HG03439 (cell line): Measurements from ENCODE around the gene TMIE.

Experiments used
- ATAC-seq: cut with Tn5 transposase; IDR thresholded peaks from one replicate; pipeline ENCODE4 v1.9.1; 2021; ENCODE audit warnings: mild to moderate bottlenecking, moderate library complexity; ENCODE audit not compliant: unreplicated experiment

Gene TMIE

DNA sequence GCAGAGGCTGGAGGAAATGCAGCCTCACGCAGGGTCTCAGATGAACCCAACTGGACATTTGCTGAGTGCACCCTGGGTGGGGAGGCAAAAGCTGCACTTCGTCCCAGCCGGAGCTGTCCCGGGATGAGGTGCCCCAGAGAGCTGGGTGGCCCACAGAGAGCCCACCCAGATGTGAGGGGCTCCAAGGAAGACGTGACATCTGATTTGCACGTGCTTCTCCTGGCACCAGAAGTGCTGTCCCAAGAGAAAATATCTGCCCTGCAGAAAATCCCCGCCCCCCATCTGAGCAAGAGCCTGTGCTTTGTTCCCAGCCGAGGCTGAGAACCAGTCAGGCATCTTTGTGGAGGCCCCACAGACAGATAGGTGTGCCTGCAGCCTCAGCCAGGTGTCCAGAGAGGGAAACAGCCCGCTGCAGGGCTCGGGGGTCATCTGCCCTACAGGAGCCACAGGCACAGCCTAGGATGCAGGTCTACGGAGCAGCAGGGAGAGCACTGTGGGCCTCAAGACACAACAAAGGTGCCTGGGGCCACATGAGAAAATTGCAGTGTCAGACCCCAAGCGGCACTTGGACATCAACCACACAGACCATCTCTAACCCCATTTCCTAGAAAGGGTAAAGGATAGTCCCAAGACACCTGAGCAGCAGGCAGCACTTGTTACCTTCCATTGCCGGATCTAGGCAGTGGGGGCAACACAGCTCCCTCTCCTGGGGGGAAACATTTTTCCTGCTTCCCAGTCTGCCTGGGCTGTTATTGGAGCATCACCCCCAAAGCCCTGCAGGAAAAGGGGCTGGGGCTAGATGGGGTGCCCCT lies 5.8 kb downstream of the TMIE start:
- no peak for ATAC-seq

DNA sequence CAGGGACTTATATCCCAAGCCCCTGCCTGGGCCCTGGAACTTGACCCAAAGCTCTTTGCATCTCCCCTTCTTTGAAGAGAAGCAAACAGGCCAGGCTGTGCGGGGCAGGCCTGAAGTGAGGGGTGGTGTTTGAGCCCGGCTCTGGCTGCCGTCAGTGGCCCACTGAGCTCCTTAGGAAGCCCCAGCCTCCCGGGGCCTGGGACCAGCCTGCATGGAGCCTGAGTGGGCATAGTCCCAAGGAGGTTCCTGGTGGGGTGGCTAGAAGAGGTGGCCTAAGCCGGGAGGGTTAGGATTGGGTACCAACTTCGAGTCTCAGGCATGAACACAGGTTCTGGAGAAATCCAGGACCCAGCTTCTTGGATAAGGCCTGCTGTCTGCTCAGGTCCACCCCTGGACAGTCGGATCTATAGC lies 6.4 kb downstream of the TMIE start:
- ATAC-seq = no peak

DNA sequence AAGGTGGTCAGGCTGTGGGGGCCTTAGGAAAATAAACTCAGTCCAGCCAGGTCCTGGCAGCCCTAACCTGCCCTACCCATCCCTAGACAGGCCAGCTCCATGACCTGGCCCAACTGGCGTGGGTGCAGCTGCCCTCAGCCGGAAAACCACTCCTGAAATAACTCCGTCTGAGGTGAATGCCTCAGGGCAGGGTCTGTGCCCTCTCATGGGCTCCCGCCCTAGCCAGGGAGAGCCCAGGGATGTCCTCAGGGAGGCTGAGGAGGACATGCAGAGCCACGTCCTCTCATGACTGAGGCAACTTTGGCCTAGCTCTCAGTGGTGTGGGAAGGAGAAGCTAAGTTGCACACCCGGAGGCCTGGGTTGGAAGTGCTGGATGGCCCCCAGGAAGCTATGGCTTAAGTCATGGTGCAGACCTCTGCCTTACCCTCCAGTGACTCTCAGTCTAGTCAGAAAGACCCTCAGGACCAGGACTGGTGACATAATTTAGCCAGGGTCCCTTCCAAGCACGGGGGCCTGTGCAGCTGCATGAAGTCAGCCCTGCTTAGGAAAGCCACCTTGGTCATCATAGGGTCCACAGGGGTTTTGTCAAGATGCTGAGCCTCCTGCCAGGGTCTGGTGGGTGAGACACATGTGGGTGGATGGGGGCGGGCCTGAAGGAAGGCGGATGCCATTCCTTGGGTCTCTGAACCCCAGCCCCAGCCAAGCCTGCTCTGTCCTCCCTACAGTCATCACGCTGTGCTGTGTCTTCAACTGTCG lies 7.4 kb downstream of the TMIE start:
- ATAC-seq = no peak

DNA sequence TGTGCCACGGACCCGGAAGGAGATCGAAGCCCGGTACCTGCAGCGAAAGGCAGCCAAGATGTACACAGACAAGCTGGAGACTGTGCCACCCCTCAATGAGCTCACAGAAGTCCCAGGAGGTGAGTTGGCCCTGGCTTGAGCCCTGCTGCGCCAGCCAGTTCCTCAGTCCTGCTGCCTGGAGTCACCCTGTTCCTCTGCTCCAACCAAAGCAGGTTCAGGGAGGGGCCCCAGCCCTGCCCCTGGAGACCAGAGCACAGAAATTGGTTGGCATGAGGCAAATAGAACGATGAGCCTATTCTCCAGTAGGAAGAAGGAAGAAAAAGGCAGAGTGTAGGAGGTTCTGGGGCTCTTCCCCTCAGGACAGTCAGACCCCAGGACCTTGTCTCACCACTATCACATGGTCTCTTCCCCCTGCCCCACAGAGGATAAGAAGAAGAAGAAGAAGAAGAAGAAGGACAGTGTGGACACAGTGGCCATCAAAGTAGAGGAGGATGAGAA lies 8.0 kb downstream of the TMIE start:
- no peak for ATAC-seq

DNA sequence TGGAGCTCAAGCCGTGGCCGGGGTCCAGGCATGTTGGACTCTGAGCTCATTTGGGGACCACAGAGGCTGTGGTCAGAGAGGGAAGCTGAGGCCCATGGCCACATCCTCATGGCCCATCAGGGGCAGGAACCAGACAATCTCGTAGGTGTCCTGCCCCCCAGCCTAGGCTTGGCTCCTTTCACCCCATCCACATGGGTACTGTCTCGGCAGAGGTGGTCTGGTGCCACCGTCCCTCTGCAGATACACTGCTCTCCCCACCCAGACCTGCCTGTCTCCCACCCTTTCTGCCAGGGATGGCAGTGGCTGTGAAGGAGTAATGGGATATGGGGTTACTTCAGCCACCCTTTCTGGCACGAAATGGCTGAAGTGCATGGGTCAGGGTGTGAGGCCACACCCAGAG lies 8.5 kb downstream of the TMIE start:
- no peak for ATAC-seq

DNA sequence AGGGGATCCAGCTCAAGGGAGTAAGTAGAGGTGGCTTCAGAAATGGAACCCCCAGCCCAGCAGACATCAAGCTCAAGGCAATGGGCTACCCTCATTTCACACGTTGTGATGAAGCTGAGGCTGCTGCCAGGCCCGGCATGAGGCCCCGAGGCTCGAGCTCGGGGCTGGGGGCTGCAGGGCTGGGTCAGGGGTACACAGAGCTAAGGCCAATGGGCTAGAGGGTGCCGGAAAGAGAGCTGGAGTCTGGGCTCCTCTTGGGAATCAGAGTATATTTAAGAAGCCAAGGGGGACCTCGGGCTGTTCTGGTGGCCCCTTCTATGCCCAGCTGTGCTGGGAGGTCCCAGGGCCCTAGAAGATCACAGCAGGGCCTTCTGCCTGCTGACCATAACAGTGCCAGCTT lies 9.0 kb downstream of the TMIE start:
- ATAC-seq = no peak

DNA sequence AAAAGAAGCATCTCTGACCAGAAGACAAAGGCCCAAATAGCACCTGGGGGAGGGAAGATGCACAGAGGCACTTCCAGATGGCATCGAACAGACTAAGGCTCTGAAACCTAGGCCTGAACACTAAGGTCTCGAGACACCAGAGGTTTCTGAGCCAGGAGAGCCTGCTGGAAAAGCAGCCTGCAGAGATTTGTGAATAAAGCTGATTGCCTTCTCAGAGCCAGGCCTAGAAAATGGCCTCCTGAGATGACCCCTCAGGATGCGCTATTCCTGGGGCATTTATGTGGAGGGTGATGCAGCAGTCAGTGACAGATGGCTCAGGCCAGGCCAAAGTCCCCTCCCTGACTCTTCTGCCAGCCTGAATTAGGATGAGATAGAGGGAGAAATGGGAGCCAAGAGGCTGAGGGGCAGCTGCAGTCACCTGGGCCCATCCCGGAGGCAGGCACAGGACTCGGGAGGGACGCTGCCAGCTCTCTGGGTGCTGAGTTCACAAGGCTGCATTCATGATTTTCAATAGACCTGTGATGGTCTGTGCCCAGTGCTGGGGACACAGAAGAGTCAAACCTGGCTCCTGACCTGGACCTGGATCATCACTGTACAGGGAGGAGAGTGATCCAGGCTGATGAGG lies 9.6 kb downstream of the TMIE start:
- no peak for ATAC-seq

DNA sequence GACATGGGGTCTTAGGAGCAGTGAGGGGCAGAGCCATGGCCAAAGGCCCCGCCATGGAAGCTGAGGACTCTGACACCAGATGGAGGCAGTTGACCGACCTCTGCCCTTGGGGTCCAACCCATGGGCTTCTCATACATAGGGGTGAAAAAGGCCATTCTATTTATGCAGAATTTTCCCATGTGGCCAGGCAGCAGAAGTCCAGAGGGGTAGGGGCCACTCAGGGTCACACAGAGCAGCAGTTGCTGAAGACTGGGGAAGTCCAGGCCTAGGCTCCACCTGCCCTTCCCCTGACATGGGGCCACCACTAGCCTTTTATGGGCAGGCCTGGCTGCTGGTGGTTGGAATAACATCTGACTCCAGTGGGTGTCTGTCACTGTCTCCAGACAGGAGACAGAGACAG lies 10.1 kb downstream of the TMIE start:
- no peak for ATAC-seq

DNA sequence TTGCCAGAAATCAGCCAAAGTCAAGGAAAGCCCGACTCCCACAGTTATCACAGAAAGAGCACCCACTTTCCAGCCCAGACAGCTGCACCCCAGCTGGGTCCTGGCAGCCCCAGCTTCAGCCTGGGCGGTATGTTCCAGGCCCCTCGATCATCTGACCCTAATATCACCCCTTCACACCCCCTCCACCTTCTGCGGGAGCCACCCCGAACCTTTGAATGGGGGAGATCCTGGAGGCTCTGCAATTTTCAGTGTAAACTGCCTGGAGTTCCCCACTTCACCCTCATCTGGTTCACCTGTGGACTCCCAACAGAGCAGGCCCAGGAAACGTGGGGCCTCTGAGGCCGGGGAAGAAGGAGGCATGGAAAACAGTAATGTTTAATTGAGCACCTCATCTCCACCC lies 10.6 kb downstream of the TMIE start:
- ATAC-seq = no peak

DNA sequence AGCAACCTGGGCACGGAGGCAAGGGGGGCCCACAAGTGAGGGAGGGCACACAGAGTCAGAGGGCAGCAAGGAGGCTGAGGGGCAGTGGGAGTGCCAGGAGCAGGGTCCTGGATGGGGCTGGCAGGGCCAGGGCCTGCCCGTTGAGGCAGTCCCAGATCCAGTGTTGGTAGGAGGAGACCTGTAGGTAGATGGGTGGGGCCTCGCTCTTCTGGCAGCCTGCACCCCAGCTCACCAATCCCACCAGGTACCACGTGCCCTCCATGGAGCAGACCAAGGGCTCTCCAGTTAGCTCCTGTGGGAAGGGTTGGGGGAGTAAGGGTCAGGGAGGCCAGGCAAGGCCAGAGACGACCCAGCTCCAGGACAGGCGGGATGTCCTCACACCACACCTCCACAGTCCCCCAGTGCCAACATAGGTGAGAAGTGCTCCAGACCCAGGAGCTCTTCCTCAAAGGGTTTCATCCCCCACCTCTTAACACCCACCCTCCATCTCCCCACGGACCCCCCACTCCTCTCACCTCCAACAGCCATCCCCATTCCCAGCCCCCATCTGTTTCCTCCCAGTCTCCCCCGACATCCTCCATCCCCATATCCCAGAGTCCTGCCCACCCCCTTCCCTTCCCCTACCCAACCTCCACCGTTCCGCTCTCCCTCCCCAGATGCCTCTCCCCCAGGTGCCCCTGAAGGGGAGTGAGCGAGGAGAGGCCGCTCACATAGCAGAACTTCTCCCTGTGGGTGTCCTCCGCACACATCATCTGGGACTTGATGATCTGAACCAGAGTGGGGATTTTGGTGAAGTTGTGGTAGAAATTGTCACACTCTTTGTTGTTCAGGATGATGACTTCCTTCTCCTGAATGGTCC lies 11.2 kb downstream of the TMIE start:
- ATAC-seq = no peak

DNA sequence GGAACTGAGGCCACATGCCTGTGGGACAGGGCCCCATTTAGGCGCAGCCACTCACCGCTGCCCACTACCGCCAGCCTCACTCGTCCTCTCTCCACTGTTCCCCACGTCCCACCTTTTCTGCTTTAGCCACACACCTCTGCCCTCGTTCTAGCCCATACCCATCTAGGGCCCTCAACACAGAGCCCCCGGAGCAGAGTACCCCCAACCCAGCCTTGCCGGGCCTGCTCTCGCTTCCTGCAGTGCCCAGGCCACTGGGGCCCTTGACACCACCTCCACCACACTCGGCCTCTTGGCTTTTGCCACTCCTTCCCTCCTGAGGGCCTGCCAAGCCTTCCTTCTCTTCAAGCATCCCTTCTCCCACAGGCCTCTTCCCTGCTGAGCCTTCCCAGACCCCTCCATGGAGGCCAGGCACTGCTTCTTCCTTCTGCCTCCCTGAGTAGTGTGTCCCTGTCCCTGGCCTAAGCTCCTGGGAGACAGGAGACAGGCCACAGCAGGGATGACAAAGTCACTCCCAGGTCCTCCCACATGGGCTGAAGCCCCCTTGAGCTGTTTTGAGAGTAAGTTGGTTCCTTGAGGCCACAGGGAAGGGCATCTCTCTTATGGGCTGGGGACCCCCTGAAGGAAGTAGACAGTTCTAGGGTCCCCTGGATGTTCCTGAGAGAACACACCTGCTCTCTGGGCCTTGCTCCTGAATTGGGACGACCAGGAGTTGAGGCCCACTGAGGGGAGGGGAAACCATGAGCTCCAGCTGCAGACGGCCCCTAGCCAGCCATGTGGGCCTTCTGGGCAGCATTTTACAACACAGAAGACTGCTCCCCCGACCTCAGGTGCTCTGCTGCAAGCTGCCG lies 12.1 kb downstream of the TMIE start:
- no peak for ATAC-seq

DNA sequence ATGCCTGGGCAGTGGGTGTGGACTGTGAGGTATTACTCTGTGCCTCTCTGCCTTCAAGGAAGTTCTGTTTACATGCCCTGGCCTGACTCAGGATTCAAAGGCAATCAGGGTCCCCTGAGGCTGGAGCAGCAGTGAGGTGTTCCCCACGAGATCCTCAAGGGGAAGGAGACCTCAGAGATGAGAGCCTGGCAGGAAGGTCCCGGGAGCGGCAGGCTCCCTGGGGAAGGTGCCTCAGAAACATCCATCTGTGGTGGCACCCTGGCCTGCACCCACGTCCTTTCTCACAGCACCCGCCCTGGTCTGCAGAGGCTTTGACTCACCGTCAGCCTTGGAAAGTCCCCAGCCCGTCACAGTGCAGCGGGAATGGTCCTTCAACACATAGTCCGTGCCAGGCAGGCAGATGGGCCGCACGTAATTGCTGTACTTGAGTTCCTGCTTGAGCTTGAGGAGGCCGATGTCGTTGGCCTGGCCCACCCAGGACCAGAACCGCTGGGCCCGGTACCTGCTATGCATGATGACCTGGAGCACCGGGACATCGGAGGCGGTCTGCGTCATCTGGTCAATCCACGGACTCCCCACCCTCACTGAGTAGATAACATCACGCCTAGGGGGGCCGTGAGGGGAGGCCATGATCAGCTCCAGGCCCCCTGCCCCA lies 12.8 kb downstream of the TMIE start:
- ATAC-seq = peak; percentile 76

DNA sequence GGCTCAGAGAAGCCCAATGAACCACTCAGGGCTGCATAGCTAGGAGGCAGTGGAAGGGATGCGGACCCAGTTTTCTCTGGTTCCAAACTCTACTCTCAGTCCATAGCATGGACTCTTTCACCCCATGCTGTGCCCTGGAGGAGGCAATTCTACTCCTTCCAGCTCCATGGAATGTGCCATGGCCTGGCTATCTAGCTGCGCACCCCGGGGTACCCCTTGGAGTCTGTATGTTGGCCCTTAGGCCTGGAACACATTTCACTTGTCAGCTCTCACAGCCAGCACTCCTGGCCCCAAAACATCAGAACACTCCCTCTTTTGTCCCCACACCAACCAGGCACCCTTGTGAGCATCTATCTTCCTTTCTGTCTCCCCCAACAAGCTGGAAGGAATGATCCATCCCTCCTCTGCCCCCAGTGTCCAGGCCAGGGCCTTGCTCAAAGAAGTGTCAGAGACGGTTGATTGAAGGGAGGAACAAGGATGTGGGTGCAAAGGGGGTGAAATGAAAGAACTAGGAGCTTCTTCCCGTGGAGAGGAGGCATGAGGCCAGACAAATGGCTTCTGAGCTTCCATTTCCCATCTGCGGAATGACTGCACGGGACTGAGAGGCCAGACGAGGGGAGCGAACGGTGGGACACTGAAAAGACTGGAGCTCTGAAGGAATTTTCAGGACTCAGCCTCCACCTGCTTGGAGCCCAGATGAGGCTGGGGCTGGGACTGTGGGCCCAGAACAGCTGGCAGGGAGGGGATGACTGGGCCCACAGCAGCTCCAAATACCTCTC lies 13.7 kb downstream of the TMIE start:
- no peak for ATAC-seq

DNA sequence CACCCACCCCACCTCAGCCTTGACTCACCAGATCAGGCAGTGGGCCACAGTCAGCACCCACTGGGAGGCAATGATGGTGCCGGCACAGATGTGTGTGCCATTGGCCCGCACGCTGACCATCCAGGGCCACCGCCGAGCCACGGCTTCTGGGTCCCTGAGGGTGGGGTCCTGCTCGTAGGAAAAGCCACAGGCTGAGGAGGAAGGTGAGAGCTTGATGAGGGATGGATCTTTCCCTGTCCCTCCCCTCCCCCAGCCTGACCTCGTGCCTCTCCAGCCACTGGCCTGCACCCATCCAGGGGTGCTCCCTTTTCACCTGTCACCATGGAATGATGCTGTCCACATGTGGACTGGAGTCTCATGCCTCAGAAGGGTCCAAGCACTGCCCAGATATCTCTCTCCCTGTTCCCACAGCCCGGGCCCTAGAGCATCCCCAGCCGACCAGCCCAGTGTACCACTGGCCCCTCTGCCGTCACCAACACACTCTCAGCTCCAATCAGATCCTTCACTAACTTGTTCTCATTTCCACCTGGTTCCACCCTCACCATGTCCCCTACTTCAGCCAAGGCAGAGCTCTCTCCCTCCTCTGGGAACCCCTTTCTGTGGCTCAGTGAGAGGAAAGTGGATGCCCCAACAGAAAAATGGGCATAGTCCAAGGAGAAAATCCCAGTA lies 14.4 kb downstream of the TMIE start:
- ATAC-seq = no peak

DNA sequence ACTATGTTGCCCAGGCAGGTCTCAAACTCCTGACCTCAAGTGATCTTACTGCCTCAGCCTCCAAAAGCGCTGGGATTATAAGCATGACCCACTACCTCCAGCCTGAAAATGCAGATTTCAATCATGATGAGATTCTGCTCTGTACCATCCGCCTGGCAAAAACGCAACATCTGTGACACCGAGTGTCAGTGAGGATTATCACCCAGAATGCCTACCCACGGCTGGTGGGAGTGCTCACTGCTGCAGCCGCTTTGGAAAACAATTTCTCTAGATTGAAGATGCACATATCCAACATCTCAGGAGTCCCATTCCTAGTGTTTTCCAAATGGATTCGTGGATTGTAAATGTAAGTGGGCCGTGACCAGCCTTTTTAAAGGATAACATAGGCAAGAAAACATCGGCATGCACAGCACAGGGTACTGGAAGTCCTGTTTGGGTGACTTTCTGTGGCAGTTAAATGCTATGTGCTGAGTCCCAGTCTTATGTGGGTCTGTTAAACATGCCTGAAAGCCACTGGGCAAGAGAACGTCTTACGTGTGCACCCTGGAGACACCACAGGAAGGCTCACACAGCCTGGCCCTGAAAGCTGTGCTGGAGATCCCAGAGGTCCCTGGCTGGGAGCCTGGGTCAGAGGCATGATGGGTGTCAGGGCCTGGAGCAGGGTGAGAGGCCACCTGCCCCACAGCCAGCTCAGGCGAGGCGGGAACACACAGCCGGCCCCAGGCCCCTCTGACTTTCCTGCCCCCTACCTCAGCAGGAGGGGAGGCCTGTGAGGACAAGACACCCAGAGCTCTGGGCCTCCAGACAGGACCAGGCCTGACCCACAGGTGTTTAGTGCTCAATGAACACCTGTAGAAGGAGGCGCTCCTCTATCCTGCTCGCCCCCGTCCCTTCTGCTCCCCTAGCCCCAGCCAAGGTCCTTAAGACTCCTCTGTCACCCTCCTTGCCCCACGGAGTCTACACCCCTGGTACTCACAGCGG lies 15.6 kb downstream of the TMIE start:
- no peak for ATAC-seq

DNA sequence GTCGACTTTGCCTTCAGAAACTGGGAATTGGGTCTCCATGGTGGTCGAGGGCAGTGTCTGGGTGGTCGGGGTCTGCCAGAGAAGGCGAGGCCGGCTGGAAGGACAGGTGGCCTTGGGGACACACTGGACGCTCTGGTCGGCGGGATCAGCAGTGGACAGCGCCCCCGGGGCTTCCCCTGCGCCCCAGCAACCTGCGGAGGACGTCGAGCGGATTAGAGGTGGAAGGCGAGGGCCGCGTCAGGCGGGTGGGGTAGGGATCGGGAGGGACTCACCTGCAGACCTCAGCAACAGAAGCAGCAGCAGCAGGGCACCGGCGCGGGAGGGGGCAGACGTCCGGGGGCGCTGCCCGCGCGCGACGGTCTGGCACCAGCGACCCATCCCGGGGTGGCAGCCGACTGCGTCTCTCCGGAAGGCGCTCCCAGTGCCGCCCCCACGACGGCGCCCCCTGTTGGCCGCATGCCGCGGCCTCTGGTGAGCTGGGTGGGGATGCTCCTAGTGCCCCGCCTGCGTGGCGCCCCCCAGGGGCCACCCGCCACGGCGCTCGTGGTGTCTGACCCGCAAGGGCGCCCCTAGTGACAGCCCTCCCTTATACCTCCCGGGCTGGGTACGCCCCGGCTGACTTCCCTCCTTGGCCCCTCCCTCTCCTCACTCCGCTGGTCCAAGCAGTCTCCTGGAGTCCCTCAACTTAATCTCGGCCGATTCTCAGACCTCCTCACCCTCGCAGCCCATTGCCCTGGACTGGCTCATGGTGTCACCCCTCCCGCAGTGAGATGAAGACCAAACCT lies 16.4 kb downstream of the TMIE start, which contains the start of gene PRSS50:
Gene PRSS50 (minus strand): TSS at position 423 of the 785 bp plus-strand sequence. CDS start 45 bp downstream, at position 378.
- ATAC-seq = no peak
